ENCODE measurements around the gene AARS2.

AARS2 gene

GRCh38 chr6:44278315-44278714 lies 34.8 kb downstream of the AARS2 start:
- Histone ChIP-seq H3K27ac (replicated peaks) (no peak overlapping the region), H3K4me3 (replicated peaks; ENCODE audit: insufficient read depth, low read length) (no peak overlapping the region), H3K27me3 (ENCODE audit: insufficient read depth, poor library complexity, severe bottlenecking) (peaks cover 48% of the 10 kb centered on the region)
- no peak for DNase-seq (ENCODE audit: low read depth in 1 of 2, low spot score in 1 of 2)
- no peak for TF ChIP-seq POLR2AphosphoS5 (IDR thresholded peaks at IDR 0.05; ENCODE audit: low read depth)

GRCh38 chr6:44277763-44278162 lies 35.4 kb downstream of the AARS2 start:
- Histone ChIP-seq H3K27me3 (ENCODE audit: insufficient read depth, poor library complexity, severe bottlenecking) (peaks cover 52% of the 10 kb centered on the region), H3K27ac (replicated peaks) (no peak overlapping the region), H3K4me3 (replicated peaks; ENCODE audit: insufficient read depth, low read length) (no peak overlapping the region)
- DNase-seq (ENCODE audit: low read depth in 1 of 2, low spot score in 1 of 2), result no peak
- TF ChIP-seq SPI1 (IDR thresholded peaks at IDR 0.05; ENCODE audit: borderline replicate concordance, low read depth) (no peak), REST (IDR thresholded peaks at IDR 0.05; ENCODE audit: insufficient replicate concordance, low read depth) (no peak), GABPA (IDR thresholded peaks at IDR 0.05; ENCODE audit: low read depth) (no peak), POLR2AphosphoS5 (IDR thresholded peaks at IDR 0.05; ENCODE audit: low read depth) (no peak), CTCF (IDR thresholded peaks at IDR 0.05; ENCODE audit: insufficient read depth, low read length) (no peak)

- no peak overlapping the region for H3K27ac ChIP-seq (replicated peaks)
- no peak overlapping the region for H3K4me3 ChIP-seq (replicated peaks; ENCODE audit: insufficient read depth, low read length)
- TF ChIP-seq SPI1 (IDR thresholded peaks at IDR 0.05; ENCODE audit: borderline replicate concordance, low read depth) (no peak), REST (IDR thresholded peaks at IDR 0.05; ENCODE audit: insufficient replicate concordance, low read depth) (no peak), POLR2AphosphoS5 (IDR thresholded peaks at IDR 0.05; ENCODE audit: low read depth) (no peak), GABPA (IDR thresholded peaks at IDR 0.05; ENCODE audit: low read depth) (no peak), CTCF (IDR thresholded peaks at IDR 0.05; ENCODE audit: insufficient read depth, low read length) (no peak)
- DNase-seq (ENCODE audit: low read depth in 1 of 2, low spot score in 1 of 2), result no peak
- H3K27me3 ChIP-seq (ENCODE audit: insufficient read depth, poor library complexity, severe bottlenecking), result peaks cover 59% of the 10 kb centered on the region
Measured at GRCh38 chr6:44276667-44277640, 36.2 kb downstream of the AARS2 start.

- no peak overlapping the region for H3K27ac ChIP-seq (replicated peaks)
- TF ChIP-seq SPI1 (IDR thresholded peaks at IDR 0.05; ENCODE audit: borderline replicate concordance, low read depth) (no peak), CTCF (IDR thresholded peaks at IDR 0.05; ENCODE audit: insufficient read depth, low read length) (no peak), POLR2AphosphoS5 (IDR thresholded peaks at IDR 0.05; ENCODE audit: low read depth) (no peak), REST (IDR thresholded peaks at IDR 0.05; ENCODE audit: insufficient replicate concordance, low read depth) (no peak), GABPA (IDR thresholded peaks at IDR 0.05; ENCODE audit: low read depth) (no peak)
- no peak overlapping the region for H3K4me3 ChIP-seq (replicated peaks; ENCODE audit: insufficient read depth, low read length)
- peaks cover 68% of the 10 kb centered on the region for H3K27me3 ChIP-seq (ENCODE audit: insufficient read depth, poor library complexity, severe bottlenecking)
- no peak for DNase-seq (ENCODE audit: low read depth in 1 of 2, low spot score in 1 of 2)
Measured at GRCh38 chr6:44275749-44276648, 37.1 kb downstream of the AARS2 start.

Measured in HL-60 (cell line).